ENCODE data around the gene RXRG. TPM values are rescaled to one million over a fixed set of nuclear protein-coding genes. Genes with fewer than 3 reads are reported as not detected.
"Not testable (repeated sequence)": the region's sequence is repeated elsewhere in the genome, so short reads cannot be mapped to it uniquely, and the experiment has no call there.

Gene RXRG
- total and polyA plus RNA-seq, 2 donors (not counting 3 experiments of a cell fraction or from before 2014, with no cell fraction given): not detected

- no peaks in the 10 kb centered on the region for H3K9me1 ChIP-seq (replicated peaks; ENCODE audit: control insufficient read depth, extremely low read depth, insufficient read depth, low read length)
- no peak for FAIRE-seq
- DNase-seq (ENCODE audit: low read depth, low spot score): no peak
- H3K27me3 ChIP-seq (ENCODE audit: control insufficient read depth in 2 of 2, insufficient read depth in 2 of 2, low read length in 2 of 2): peaks cover 0 to 4% of the 10 kb centered on the region in 2 experiments
- no peak overlapping the region for H3K27ac ChIP-seq (ENCODE audit: insufficient read depth, low read depth, low read length)
- dilution Hi-C loops (cut with MboI; ENCODE audit: extremely low pct_ligation_motif_present, low sequenced_read_pairs) (no loop called here), intact Hi-C loops (cut with micrococcal nuclease) (no loop called here)
- no peak overlapping the region for H2AFZ ChIP-seq (ENCODE audit: low read depth, low read length)
- no peak overlapping the region for H3K4me2 ChIP-seq (ENCODE audit: insufficient read depth, low read length)
- H4K20me1 ChIP-seq (replicated peaks; ENCODE audit: control insufficient read depth, extremely low read depth, insufficient read depth, low read length): no peaks in the 10 kb centered on the region
- CTCF ChIA-PET: interaction anchor here (0.8 to 1.1 kb wide), 2 partner anchors 15 to 129 kb away, joined by 4 read pairs; no protein-coding TSS in a partner anchor
- H3K9me3 ChIP-seq (replicated peaks; ENCODE audit: control insufficient read depth, insufficient read depth, low read length): no peaks in the 10 kb centered on the region
- no peak for TF ChIP-seq POLR2A (IDR thresholded peaks at IDR 0.05; ENCODE audit: low read depth, low read length)
- POLR2A ChIA-PET: no interaction called here
- H3K36me3 ChIP-seq (ENCODE audit: control insufficient read depth in 2 of 2, extremely low read depth in 1 of 2, insufficient read depth in 2 of 2, low read length in 2 of 2): no peaks in the 10 kb centered on the region
- H3K9ac ChIP-seq (replicated peaks; ENCODE audit: extremely low read depth, insufficient read depth, low read length): no peak overlapping the region
- BruUV-seq (replicated peaks): no TSS peak
- H3K4me1 ChIP-seq (ENCODE audit: control insufficient read depth, extremely low read depth, insufficient read depth, low read length): no peaks in the 10 kb centered on the region
- H3K4me3 ChIP-seq (replicated peaks in 1 of 3; ENCODE audit: insufficient read depth in 1 of 3, low read depth in 1 of 3, low read length in 3 of 3): no peak overlapping the region
- H3K79me2 ChIP-seq (ENCODE audit: control insufficient read depth, insufficient read depth, low read length): no peaks in the 10 kb centered on the region
Measured at GRCh38 chr1:165463978-165464377, 19.1 kb upstream of the RXRG start.

GRCh38 chr1:165459683-165460082, 14.8 kb upstream of the RXRG start:
- H3K27ac ChIP-seq (ENCODE audit: insufficient read depth, low read depth, low read length); dilution Hi-C loops (cut with MboI; ENCODE audit: extremely low pct_ligation_motif_present, low sequenced_read_pairs); H3K9ac ChIP-seq (replicated peaks; ENCODE audit: extremely low read depth, insufficient read depth, low read length); H3K9me3 ChIP-seq (replicated peaks; ENCODE audit: control insufficient read depth, insufficient read depth, low read length); POLR2A ChIA-PET; H3K79me2 ChIP-seq (ENCODE audit: control insufficient read depth, insufficient read depth, low read length); H3K36me3 ChIP-seq (ENCODE audit: control insufficient read depth in 2 of 2, extremely low read depth in 1 of 2, insufficient read depth in 2 of 2, low read length in 2 of 2); FAIRE-seq; DNase-seq (ENCODE audit: low read depth, low spot score); BruUV-seq (replicated peaks); H2AFZ ChIP-seq (ENCODE audit: low read depth, low read length); H3K9me1 ChIP-seq (replicated peaks; ENCODE audit: control insufficient read depth, extremely low read depth, insufficient read depth, low read length); intact Hi-C loops (cut with micrococcal nuclease); H4K20me1 ChIP-seq (replicated peaks; ENCODE audit: control insufficient read depth, extremely low read depth, insufficient read depth, low read length); H3K4me1 ChIP-seq (ENCODE audit: control insufficient read depth, extremely low read depth, insufficient read depth, low read length); H3K27me3 ChIP-seq (ENCODE audit: control insufficient read depth in 2 of 2, insufficient read depth in 2 of 2, low read length in 2 of 2); H3K4me2 ChIP-seq (ENCODE audit: insufficient read depth, low read length); H3K4me3 ChIP-seq (replicated peaks in 1 of 3; ENCODE audit: insufficient read depth in 1 of 3, low read depth in 1 of 3, low read length in 3 of 3): not testable (repeated sequence)
- CTCF ChIA-PET: interaction anchor here (0.9 kb wide), 1 partner anchor 10 kb away, joined by 3 read pairs; no protein-coding TSS in a partner anchor

- no peak overlapping the region for H3K9ac ChIP-seq (replicated peaks; ENCODE audit: extremely low read depth, insufficient read depth, low read length)
- ChIA-PET CTCF (no interaction called here), POLR2A (no interaction called here)
- DNase-seq (ENCODE audit: low read depth, low spot score): no peak
- intact Hi-C loops (cut with micrococcal nuclease) (no loop called here), dilution Hi-C loops (cut with MboI; ENCODE audit: extremely low pct_ligation_motif_present, low sequenced_read_pairs) (no loop called here)
- no peaks in the 10 kb centered on the region for H3K9me3 ChIP-seq (replicated peaks; ENCODE audit: control insufficient read depth, insufficient read depth, low read length)
- no peaks in the 10 kb centered on the region for H3K9me1 ChIP-seq (replicated peaks; ENCODE audit: control insufficient read depth, extremely low read depth, insufficient read depth, low read length)
- H3K27ac ChIP-seq (ENCODE audit: insufficient read depth, low read depth, low read length): no peak overlapping the region
- no peaks in the 10 kb centered on the region for H3K36me3 ChIP-seq (ENCODE audit: control insufficient read depth in 2 of 2, extremely low read depth in 1 of 2, insufficient read depth in 2 of 2, low read length in 2 of 2)
- no TSS peak for BruUV-seq (replicated peaks)
- TF ChIP-seq GATA2 (IDR thresholded peaks at IDR 0.05; ENCODE audit: insufficient read depth, insufficient read length, low read depth, low read length) (no peak), MYC (IDR thresholded peaks at IDR 0.05; ENCODE audit: low read depth, low read length) (no peak), JUN (IDR thresholded peaks at IDR 0.05; ENCODE audit: borderline replicate concordance, insufficient read depth, insufficient read length, low read depth) (no peak), FOS (IDR thresholded peaks at IDR 0.05; ENCODE audit: borderline replicate concordance, insufficient read depth, low read length) (no peak), CTCF (IDR thresholded peaks at IDR 0.05; ENCODE audit: extremely low read depth in 1 of 2, insufficient read depth in 1 of 2, low read depth in 1 of 2, low read length in 2 of 2) (no peak), MAX (IDR thresholded peaks at IDR 0.05; ENCODE audit: insufficient read depth, insufficient read length) (no peak), EZH2 (IDR thresholded peaks at IDR 0.05; ENCODE audit: borderline replicate concordance, low read depth, low read length, severe bottlenecking) (no peak), POLR2AphosphoS5 (IDR thresholded peaks at IDR 0.05; ENCODE audit: insufficient read depth, low read depth, low read length) (no peak)
- H3K4me2 ChIP-seq (ENCODE audit: insufficient read depth, low read length): no peak overlapping the region
- no peaks in the 10 kb centered on the region for H3K79me2 ChIP-seq (ENCODE audit: control insufficient read depth, insufficient read depth, low read length)
- no peak overlapping the region for H3K4me3 ChIP-seq (replicated peaks in 1 of 3; ENCODE audit: insufficient read depth in 1 of 3, low read depth in 1 of 3, low read length in 3 of 3)
- no peaks in the 10 kb centered on the region for H4K20me1 ChIP-seq (replicated peaks; ENCODE audit: control insufficient read depth, extremely low read depth, insufficient read depth, low read length)
- H3K4me1 ChIP-seq (ENCODE audit: control insufficient read depth, extremely low read depth, insufficient read depth, low read length): no peaks in the 10 kb centered on the region
- H2AFZ ChIP-seq (ENCODE audit: low read depth, low read length): no peak overlapping the region
- no peak for FAIRE-seq
- peaks cover 0 to 4% of the 10 kb centered on the region in 2 experiments for H3K27me3 ChIP-seq (ENCODE audit: control insufficient read depth in 2 of 2, insufficient read depth in 2 of 2, low read length in 2 of 2)
Measured at GRCh38 chr1:165456861-165457260, 11.9 kb upstream of the RXRG start.

Measured in endothelial cell of umbilical vein (primary cell).